Germinal center (tissue), 1 donor: Measurements from ENCODE around the gene RPS18.
"Not testable (repeated sequence)": the region's sequence is repeated elsewhere in the genome, so short reads cannot be mapped to it uniquely, and the experiment has no call there.

Source experiments
- DNase-seq: peaks from one replicate; pipeline ENCODE4 v3.0.0; 2012; ENCODE audit warnings: mixed read lengths, low spot score

The RPS18 gene

GRCh38 chr6:33271468-33272274 lies at the start of gene RPS18, which contains the start of gene VPS52:
TSS of gene RPS18 (plus strand) at chr6:33272075. CDS start at chr6:33272120, 45 bp downstream.
TSS of gene VPS52 (minus strand) at chr6:33271876. CDS start at chr6:33271675, 201 bp downstream.
- DNase-seq = peak; percentile 91

DNA sequence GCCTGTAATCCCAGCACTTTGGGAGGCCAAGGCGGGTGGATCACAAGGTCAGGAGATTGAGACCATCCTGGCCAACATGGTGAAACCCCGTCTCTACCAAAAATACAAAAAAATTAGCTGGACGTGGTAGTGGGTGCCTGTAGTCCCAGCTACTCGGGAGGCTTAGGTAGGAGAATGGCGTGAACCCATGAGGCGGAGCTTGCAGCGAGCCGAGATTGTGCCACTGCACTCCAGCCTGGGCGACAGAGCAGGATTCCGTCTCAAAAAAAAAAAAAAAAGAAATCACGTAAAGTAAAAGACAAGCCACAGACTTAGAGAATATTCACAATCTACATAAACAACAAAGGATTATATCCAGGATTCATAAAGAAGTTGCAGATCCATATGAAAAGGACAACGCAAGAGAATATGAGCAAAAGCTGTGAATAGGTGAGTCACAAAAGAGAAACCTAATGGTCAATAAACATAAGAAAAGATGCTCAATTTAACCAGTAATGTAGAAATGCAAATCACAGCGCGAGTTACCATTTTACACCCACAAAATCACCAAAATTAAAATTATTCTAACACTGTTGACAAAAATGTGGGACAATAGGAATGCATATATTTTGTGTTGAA lies 45.3 kb upstream of the RPS18 start:
- DNase-seq = not testable (repeated sequence)

DNA sequence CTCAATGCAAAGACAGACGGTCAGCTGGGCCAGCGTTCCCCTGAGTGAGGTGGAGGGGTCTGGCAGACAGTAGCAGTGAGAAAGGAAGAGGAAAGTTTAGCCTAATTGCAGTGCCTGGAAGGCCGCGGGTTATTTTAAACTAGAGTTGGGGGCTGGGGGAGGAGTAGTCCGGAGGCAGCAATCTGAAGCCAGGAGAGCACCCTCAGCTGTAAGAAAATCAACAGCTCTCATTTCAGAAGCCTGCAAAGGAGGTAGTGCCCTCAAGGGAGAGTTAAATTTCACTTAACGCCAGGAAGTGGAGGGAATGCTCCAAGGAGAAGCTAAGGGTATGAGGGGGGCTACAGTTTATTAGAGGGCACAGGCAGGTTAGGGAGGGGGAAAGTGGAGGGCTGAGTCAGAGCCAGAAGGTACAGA lies 36.6 kb upstream of the RPS18 start:
- DNase-seq = no peak

DNA sequence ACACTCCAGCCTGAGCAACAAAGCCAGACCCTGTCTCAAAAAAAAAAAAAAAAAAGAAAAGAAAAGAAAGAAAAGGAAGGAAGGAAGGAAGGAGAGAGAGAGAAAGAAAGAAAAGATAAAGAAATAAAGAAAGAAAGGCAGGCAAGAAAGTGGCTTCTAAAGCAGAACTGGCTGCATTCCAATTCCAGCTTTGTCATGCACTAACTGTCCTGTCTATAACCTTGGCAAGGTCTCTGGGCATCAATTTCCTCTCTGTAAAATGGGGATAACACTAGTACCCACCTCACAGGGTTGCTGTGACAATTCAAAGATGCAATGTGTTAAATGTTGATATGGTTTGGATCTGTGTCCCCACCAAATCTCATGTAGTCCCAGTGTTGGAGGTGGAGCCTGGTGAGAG lies 35.5 kb upstream of the RPS18 start:
- no peak for DNase-seq

- DNase-seq = no peak
These were observed 35.0 kb upstream of the RPS18 start for GRCh38 chr6:33236852-33237251.

DNA sequence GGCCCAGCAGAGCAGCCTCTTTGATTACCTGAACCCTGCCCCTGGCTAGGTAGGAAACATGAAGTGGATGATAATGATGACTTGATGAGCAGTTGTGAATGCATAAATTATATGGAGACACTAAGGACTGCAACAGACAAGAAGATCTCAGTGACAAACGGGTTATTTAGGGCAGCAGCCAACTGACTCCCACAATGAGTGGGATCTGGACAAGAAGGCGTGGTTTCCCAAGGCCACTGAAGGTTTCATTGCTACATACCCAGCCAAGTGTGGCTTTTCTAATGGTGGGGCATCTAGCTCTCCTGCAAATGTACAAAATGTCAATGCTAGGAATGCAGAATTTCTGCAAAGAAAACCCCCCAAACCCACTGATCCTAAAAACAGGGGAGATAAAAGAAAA lies 34.1 kb upstream of the RPS18 start:
- DNase-seq = no peak

- no peak for DNase-seq
These were observed 29.9 kb upstream of the RPS18 start for GRCh38 chr6:33241968-33242367.

DNA sequence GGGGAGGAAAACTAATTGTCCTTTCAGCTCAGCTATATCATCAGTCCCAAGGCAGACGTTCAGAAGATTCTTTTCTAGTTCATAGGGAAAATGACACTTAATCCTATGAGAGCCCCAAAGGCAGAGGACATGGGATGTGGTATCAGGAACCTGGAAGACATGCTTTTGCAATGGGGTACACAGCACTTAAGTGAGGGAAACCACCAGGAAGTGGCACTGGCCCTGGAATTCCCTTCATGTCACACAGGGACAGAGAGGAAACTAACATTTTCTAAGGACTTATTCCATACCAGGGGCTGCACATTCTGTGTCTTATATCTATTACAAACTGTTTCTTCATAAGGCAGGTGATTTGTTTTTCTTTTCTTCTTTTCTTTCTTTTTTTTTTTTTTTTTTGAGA lies 28.4 kb upstream of the RPS18 start:
- DNase-seq = no peak

- DNase-seq = peak; percentile 80
These were observed 23.8 kb upstream of the RPS18 start for GRCh38 chr6:33247977-33248642.

DNA sequence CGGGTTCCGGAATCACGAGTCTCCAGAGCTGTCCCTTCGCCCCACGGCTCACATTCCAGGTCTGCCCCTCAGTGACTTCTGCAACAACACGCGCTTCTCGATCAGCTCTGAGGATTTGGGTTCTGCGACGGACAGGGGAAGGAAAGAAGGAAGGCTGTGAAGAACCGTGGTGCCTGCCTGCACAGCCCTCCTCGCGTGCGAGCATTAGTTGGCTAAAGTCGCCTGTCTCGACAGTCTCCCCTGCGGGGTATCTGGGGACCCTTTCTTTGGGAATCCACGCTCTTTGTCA lies 23.3 kb upstream of the RPS18 start:
- DNase-seq = peak; percentile 26

- peak; percentile 90 for DNase-seq
These were observed 22.7 kb upstream of the RPS18 start for GRCh38 chr6:33248932-33249731.

GRCh38 chr6:33249732-33250630 lies 21.9 kb upstream of the RPS18 start:
- no peak for DNase-seq

DNA sequence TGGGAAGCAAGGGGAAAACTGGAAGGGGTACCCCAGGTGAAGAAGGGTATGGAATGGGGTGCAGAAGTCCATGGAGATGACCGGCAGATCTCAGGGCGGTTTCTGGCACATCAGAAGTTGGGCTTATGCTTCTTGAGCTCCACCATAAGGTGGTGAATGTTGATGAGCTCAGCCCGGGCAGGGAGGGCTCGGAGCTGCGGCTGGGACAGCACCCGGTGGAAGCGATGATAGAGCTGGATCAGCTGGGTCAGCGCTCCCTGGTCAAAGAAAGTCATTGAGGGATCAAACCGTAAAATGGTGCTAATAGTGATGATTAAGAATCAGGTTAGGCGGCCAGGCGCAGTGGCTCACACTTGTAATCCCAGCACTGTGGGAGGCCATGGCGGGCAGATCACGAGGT lies 21.1 kb upstream of the RPS18 start:
- no peak for DNase-seq

DNA sequence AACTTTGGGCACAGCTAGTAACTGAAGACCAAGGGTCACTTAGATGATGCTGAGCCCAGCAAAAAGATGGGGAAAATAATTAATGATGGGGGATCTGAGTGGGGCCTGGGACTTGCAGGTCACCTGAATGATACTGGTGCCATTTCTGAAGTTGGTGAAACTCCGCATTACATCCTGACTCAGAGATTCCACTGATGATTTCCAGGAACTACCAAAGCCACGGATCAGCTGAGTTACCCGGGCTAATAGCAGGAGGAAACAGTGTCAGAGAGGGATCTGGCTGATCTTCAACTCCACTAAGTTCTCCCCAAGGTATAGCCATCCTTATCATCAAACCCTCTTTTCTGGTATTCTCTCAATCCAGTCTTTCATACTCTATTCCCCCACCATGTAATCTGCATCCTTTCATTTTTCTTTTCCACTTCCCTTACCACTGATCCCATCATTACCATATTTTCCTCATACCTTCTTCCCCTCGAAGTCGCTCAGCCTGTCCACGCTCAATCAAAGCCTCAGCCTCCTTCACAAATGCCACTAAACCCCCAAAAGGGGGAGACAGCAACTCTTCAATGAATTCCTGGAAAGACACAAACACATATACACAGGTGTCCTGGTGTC lies 20.4 kb upstream of the RPS18 start:
- no peak for DNase-seq

DNA sequence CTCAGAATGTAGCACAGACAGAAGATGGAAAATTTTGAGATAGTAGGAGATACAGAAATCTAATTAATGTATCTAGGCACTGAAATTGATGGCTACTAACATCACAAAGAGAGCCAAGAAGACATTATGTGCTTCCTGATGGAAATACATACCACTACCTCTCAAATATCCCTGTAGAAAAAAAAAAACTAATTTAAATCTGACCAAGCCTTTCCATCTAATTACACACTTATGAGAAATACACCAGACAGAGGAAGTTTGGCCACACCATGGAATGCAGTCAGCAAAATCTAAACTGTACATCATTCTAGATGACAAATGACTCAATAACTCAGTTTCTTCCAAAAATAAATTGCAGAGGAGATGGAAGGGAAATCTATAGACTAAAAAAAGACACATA lies 19.1 kb upstream of the RPS18 start:
- no peak for DNase-seq

GRCh38 chr6:33254591-33254990 lies 17.3 kb upstream of the RPS18 start:
- DNase-seq = no peak

DNA sequence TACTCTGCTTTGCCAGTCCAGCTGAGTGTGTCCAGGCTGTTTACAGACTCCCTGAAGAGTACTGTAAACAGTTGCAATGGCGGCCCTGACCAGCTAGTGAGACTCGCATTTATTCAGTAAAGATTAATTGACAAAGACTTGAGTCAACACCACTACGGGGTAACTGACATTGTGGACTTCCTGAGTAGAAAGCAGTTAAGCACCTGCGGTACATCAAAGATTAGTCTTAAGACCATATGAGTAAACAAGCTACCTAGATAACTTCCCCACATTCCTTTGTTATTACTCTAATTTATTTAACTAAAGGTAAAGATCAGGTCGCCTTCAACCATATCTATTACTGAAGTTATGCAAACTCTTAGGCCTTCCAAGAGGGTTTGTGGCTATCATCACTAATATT lies 12.8 kb upstream of the RPS18 start:
- no peak for DNase-seq

DNA sequence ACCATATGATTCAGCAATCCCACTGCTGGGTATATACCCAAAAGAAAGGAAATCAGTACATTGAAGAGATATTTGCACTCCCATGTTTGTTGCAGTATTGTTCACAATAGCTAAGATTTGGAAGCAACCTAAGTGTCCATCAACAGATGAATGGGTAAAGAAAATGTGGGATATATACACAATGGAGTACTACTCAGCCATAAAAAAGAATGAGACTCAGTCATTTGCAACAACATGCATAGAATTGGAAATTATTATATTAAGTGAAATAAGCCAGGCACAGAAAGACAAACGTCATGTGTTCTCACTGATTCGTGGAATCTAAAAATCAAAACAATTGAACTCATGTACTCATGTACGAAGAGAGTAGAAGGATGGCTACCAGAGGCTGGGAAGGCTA lies 9.4 kb upstream of the RPS18 start:
- not testable (repeated sequence) for DNase-seq

DNA sequence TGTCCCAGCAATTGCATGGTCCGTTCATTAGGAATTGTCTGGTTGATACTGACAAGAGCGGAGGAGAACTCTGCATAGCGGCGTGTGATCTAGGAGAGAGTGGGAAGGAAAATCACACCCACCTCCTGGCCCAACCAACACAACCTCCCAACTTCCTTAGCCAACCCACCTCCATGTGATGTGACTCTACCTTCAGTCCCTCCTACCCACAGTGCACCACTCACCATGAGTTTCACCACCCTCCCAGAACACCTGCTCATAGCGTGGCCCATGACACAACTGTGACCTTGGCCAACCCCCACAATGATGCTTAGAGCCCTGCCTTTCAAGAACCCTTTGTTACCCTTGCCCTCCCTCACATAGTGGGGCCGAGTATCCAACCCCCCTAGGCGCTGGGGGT lies 7.9 kb upstream of the RPS18 start:
- no peak for DNase-seq

GRCh38 chr6:33271117-33271467 lies 783 bp upstream of the RPS18 start:
- DNase-seq = no peak
